ENCODE measurements around the gene GAGE10. TPM values are rescaled to one million over a fixed set of nuclear protein-coding genes. Genes with fewer than 3 reads are reported as not detected.

GAGE10 gene, protein sequence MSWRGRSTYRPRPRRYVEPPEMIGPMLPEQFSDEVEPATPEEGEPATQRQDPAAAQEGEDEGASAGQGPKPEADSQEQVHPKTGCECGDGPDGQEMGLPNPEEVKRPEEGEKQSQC
- not detected for total RNA-seq (ENCODE audit: unreplicated experiment)
- long read RNA-seq = 0 reads

DNA sequence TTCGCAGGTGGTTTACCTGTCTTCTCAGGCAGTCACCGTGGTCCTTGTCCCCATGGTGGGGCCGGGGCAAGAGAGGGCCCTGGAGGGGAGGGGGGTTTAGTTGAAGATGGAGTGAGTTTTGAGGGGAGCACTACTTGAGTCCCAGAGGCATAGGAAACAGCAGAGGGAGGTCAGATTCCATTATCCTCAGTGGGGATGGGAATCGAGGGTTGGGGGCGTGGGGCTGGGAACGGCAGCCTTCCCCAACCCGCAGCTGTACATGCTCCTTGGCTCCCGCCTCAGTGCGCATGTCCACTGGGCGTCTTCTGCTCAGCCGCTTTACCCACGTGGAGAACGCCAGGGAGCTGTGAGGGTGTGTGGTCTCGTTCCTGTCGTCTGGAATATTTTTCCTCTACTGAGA is at the start of gene GAGE10:
GAGE10 (plus strand) TSS at position 301 of the 400 bp plus-strand sequence. CDS start 1,214 bp downstream, outside the sequence.
- H3K27ac Mint-ChIP-seq (ENCODE audit: unreplicated experiment) = no peak within 1 kb of the TSS
- no peaks in the 10 kb centered on the region for H3K4me1 Mint-ChIP-seq (ENCODE audit: low read depth, unreplicated experiment)
- no peaks in the 10 kb centered on the region for H3K27me3 Mint-ChIP-seq (ENCODE audit: unreplicated experiment)
- H3K9me3 Mint-ChIP-seq (ENCODE audit: unreplicated experiment) = peaks cover 2% of the 10 kb centered on the region
- no peak for DNase-seq
- H3K36me3 Mint-ChIP-seq (ENCODE audit: unreplicated experiment) = no peaks in the 10 kb centered on the region
- TF ChIP-seq CTCF (IDR thresholded peaks at IDR 0.05; ENCODE audit: partially characterized antibody, unreplicated experiment) = no peak
- H3K4me3 Mint-ChIP-seq (ENCODE audit: unreplicated experiment) = no peak within 1 kb of the TSS

DNA sequence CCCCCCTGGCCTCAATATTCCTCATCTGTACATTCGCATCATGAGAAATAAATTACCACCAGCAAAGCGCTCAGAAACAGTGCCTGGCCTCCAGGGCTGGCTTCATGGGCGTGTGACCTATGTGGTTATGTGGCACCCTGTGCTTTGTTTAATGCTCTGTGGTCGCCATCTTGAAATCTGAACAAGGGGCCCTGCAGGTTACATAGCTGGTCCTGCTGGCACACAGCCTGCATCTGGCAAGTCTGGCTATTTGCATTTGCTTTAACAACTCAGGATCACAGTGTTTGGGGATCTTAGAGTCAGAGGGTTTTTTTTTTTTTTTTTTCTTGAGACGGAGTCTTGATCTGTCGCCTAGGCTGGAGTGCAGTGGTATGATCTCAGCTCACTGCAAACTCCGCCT is 48.8 kb upstream of the GAGE10 start:
- Mint-ChIP-seq H3K27ac (ENCODE audit: unreplicated experiment) (no peak overlapping the region), H3K36me3 (ENCODE audit: unreplicated experiment) (no peaks in the 10 kb centered on the region), H3K27me3 (ENCODE audit: unreplicated experiment) (peaks cover 6% of the 10 kb centered on the region), H3K9me3 (ENCODE audit: unreplicated experiment) (peaks cover 3% of the 10 kb centered on the region), H3K4me3 (ENCODE audit: unreplicated experiment) (no peak overlapping the region), H3K4me1 (ENCODE audit: low read depth, unreplicated experiment) (no peaks in the 10 kb centered on the region)
- no peak for DNase-seq
- no peak for TF ChIP-seq CTCF (IDR thresholded peaks at IDR 0.05; ENCODE audit: partially characterized antibody, unreplicated experiment)

DNA sequence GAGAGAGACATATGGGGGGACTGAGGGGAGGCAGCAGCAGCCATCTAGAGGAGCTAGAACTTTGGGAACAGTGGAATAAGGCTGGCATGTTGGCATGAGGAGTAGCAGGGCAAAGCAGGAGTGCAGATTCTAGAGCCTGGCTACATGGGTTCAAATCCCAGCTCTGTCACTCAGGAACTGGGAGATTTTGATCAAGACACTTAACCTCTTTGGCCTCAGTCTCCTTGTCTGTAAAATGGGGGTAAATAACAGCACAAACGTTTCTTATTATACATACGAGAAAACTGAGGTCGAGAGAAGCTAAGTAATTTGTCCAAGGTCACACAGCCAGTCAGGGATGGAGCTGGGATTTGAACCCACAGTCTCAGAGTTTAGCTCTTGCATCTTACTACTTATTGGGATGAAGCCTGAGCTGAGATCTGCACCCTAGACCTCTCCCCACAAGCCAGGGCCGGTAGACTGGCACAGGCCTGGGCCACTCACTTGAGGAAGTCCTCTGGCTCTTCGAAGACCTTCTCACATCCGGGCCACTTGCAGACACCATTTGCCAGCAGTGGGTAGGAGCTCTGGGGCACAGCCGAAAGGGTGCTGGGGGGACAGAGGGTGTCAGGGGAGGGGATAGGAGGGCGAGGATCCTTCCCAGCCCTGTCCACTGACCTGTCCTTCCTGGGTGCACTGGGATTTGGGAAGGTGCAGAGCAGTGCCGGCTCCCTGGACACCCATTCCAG is 47.0 kb upstream of the GAGE10 start:
- Mint-ChIP-seq H3K27ac (ENCODE audit: unreplicated experiment) (no peak overlapping the region), H3K4me3 (ENCODE audit: unreplicated experiment) (no peak overlapping the region), H3K36me3 (ENCODE audit: unreplicated experiment) (no peaks in the 10 kb centered on the region), H3K9me3 (ENCODE audit: unreplicated experiment) (peaks cover 3% of the 10 kb centered on the region), H3K4me1 (ENCODE audit: low read depth, unreplicated experiment) (no peaks in the 10 kb centered on the region), H3K27me3 (ENCODE audit: unreplicated experiment) (peaks cover 6% of the 10 kb centered on the region)
- no peak for DNase-seq
- no peak for TF ChIP-seq CTCF (IDR thresholded peaks at IDR 0.05; ENCODE audit: partially characterized antibody, unreplicated experiment)

GRCh38 chrX:49257074-49257790 is 46.2 kb upstream of the GAGE10 start:
- H3K4me3 Mint-ChIP-seq (ENCODE audit: unreplicated experiment) = no peak overlapping the region

More at GRCh38 chrX:49257074-49257790, 46.2 kb upstream of the GAGE10 start:
- Mint-ChIP-seq H3K27ac (ENCODE audit: unreplicated experiment) (no peak overlapping the region), H3K9me3 (ENCODE audit: unreplicated experiment) (peaks cover 5% of the 10 kb centered on the region), H3K4me1 (ENCODE audit: low read depth, unreplicated experiment) (no peaks in the 10 kb centered on the region), H3K27me3 (ENCODE audit: unreplicated experiment) (peaks cover 3% of the 10 kb centered on the region), H3K36me3 (ENCODE audit: unreplicated experiment) (no peaks in the 10 kb centered on the region)
- TF ChIP-seq CTCF (IDR thresholded peaks at IDR 0.05; ENCODE audit: partially characterized antibody, unreplicated experiment) = no peak
- no peak for DNase-seq

All from glutamatergic neuron (in vitro differentiated cells).